Mucosa of rectum (tissue), 2 donors: ENCODE results near the gene MACF1.
"Not testable (repeated sequence)": the region's sequence is repeated elsewhere in the genome, so short reads cannot be mapped to it uniquely, and the experiment has no call there.

Experiments used
- H3K27ac ChIP-seq, 2 donors: one replicate each; pipeline ENCODE4 v1.7.0; 2013; ENCODE audit warnings: inconsistent platforms in 2 of 2, low read depth in 2 of 2, low read length in 2 of 2
- H3K27me3 ChIP-seq, 2 donors: one replicate each; pipeline ENCODE4 v1.7.0; 2013; ENCODE audit warnings: low read length in 2 of 2; ENCODE audit not compliant: control insufficient read depth in 2 of 2, insufficient read depth in 2 of 2
- H3K36me3 ChIP-seq, 2 donors: one replicate each; pipeline ENCODE4 v1.7.0; 2013; ENCODE audit warnings: low read length in 2 of 2; ENCODE audit not compliant: control insufficient read depth in 2 of 2, insufficient read depth in 2 of 2
- H3K4me1 ChIP-seq, 2 donors: one replicate each; pipeline ENCODE4 v1.7.0; 2013; ENCODE audit warnings: low read length in 2 of 2, mild to moderate bottlenecking in 1 of 2; ENCODE audit not compliant: control insufficient read depth in 2 of 2, insufficient read depth in 2 of 2
- H3K4me3 ChIP-seq, 2 donors: one replicate each; pipeline ENCODE4 v1.7.0; 2013; ENCODE audit warnings: low read length in 2 of 2
- H3K9ac ChIP-seq, 2 donors: one replicate each; pipeline ENCODE4 v1.7.0; 2013; ENCODE audit warnings: low read length in 2 of 2, low read depth in 1 of 2, mild to moderate bottlenecking in 1 of 2
- H3K9me3 ChIP-seq, 2 donors: one replicate each; pipeline ENCODE4 v1.7.0; 2013; ENCODE audit warnings: low read length in 2 of 2; ENCODE audit not compliant: control insufficient read depth in 2 of 2
- donor health status: healthy.
- donor health status: Normal muscosa, but diverticular disease.

MACF1 gene

DNA sequence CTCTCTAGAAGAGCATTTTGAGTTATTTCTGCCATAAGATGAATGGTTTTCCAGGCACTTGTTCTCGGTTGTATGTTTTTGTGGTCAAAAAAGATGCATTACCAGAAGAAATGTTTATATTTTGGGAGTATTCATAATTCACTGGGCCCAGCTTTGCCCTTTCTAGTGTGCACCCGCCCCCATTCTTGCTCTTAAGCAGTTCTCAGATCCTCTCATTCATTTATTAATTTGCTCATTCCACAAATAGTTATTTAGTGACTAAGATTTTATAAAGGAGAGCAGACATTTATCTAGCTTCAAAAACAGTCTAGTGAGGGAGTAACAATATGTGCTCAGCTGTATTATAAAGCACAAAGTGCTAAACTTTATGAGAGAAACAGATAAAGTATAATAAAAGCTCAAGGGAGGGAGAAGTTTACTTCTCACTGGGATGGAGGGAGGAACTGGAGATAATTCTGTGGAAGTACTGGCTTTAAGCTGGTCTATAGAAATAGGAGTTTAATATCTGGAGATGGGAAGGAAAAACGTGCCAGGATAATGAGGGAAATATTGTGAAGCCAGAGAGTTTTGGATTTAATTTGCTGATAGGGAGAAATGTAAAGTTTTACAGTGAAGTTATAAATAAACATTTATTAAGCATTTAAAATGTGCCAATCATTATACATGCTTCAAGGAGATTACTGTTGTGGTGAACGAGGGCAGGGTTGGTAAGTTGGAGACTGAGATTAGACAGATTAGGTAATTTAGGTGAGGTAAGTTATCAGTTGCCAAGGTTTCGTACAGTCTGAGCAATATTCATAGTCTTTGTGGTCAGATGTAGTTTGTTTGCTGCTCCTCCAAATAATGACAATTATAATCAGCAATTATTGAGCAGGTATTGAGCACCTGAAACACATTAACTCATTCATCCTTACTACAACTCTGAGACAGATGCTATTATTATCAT is 9.1 kb upstream of the MACF1 start:
- no peak overlapping the region for H3K4me3 ChIP-seq
- H3K27me3 ChIP-seq: no peaks in the 10 kb centered on the region
- no peak overlapping the region for H3K9ac ChIP-seq
- peak overlapping the region in 1 of 2 donors; percentile 53 for H3K27ac ChIP-seq
- no peaks in the 10 kb centered on the region for H3K36me3 ChIP-seq
- H3K4me1 ChIP-seq: peaks cover 2 to 33% of the 10 kb centered on the region in 2 donors
- H3K9me3 ChIP-seq: no peaks in the 10 kb centered on the region

DNA sequence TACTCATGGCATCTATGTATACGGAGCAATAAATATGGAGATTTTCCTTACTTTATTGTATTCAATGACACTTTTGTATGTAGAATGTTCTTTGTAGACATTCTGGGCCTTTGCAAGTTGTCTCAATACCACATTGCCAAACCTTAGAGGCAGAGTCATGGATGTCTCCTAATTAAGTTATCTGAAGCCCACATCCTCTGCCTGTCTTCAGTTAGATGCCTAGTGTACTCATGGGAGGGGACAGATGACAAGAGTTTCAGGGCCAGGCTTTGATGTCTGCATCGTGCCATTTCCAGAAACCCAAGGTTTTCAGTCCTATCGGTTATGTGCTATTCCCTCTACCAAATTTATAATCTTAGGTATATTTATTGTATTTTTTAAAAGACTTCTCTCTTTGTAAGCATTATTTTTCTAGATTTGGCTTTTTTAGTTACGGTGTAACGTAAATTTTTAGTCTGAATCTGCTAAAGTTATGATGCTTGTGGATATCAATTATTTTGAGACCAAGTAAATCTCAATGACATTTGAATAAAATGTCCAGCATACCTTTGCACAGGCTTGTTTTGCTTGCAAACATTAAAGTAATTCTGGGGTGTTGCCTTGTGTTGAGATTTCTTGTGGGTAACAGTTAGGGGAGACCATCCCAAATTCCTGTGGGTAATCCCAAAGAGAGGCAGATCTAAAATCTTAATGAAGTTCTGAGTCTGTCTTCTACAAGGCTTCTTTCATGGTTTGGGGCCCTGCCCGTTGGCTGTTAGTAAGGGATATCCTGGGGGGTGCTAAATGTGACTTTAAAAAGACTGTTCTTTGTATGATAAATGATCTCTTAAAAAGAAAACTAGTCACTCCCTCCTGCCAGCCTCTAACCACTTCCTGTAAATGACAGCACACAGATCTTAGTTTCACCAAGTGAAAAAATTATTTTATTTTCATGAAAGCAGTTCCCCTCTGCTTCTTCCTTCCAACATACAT is 8.0 kb upstream of the MACF1 start:
- H3K4me3 ChIP-seq: no peak overlapping the region
- H3K9ac ChIP-seq: peak overlapping the region in 1 of 2 donors; percentile 38
- H3K27ac ChIP-seq: peak overlapping the region; percentile 50 to 61
- no peaks in the 10 kb centered on the region for H3K9me3 ChIP-seq
- H3K36me3 ChIP-seq: no peaks in the 10 kb centered on the region
- H3K4me1 ChIP-seq: peaks cover 2 to 32% of the 10 kb centered on the region in 2 donors
- no peaks in the 10 kb centered on the region for H3K27me3 ChIP-seq

DNA sequence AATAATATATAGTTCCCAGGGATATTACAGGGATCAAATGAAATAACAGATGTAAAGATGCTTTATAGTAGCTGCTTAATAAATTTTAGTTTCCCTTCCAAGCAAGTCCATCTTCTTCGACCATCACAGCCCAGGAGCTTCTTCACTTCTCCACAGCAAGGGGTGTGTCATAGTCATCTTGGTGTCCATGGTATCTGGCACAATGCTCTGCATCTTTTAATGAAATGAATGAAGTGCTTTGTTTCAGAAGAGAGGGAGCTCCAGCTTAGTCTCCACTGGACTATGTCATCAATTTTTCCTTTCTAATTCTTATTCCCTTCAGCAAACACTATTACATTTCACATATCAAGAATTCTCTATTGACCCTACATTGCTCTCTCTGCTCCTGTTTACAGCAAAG is 4.9 kb upstream of the MACF1 start:
- Histone ChIP-seq H3K27ac (no peak overlapping the region), H3K4me3 (no peak overlapping the region), H3K4me1 (peaks cover 4 to 21% of the 10 kb centered on the region in 2 donors), H3K27me3 (no peaks in the 10 kb centered on the region), H3K9me3 (no peaks in the 10 kb centered on the region), H3K9ac (no peak overlapping the region), H3K36me3 (no peaks in the 10 kb centered on the region)

DNA sequence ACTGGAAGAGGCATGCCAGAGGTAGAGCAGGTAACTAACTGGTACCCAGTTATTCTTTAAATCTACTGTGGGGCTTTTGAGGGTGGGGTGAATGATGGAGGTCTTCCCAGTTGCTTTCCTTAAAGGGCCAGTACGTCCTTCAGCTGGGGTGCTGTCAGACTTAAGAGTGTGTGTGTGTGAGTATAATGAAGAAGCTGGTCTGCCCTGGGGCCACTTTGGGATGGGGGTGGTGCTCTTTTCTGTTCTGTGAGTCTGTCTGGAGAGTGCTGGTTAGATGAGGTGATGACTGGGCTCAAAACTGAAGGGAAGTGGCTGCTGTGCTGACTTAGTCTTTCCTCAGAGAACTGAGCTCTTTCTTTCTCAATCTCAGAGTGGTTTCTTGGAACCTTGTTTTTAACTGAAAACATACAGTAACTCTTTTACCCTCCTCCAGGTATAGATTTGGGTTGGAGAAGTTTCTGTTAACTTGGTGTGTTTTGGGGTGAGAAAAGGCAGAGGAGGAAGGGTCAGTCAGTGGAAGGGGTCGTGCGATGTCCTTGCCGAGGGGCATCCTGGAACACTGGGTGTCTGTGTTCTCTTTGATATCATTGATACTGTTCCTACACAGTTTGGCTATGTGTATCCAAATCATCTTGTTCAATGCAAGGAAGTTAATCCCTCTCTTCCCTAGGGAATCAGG is 746 bp downstream of the MACF1 start:
- no peaks in the 10 kb centered on the region for H3K36me3 ChIP-seq
- peak overlapping the region; percentile 42 to 56 for H3K9ac ChIP-seq
- peak overlapping the region; percentile 12 to 73 for H3K4me3 ChIP-seq
- peaks cover 0 to 8% of the 10 kb centered on the region in 2 donors for H3K4me1 ChIP-seq
- no peaks in the 10 kb centered on the region for H3K27me3 ChIP-seq
- peak overlapping the region; percentile 79 to 88 for H3K27ac ChIP-seq
- no peaks in the 10 kb centered on the region for H3K9me3 ChIP-seq

DNA sequence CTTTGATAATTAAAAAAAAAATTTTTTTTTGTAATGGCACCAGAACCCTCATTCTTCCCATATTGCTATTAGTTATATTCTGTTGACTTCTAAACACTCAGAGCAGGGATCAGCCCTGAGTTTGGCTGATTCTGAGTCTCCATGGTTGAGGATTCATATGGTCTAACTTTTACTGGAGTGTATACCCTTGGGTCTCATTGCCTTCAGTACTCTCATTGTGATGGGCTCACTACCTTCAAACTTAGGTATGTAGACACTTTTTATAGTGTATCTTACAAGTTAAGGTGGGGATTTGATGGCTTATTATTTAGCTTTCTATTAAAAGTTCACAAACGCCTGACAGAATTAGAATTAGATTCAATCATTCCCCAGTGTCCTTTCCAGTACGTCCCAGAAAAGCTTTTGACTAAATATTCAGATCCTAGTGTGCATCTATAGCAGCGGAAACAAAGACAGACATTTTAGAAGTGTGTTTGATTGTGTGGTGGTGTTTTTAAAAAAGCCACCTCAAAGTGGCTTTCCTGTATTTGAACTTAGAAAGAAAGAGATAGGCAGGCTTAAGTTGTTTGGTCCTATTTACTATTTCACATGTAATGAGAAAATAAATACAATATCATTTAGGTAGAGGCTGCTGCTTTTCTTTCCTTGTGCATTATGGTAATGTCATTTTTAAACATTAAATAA is 1.4 kb downstream of the MACF1 start:
- Histone ChIP-seq H3K36me3 (no peaks in the 10 kb centered on the region), H3K4me3 (peak overlapping the region; percentile 12 to 73), H3K9me3 (no peaks in the 10 kb centered on the region), H3K27ac (peak overlapping the region; percentile 79 to 88), H3K4me1 (peaks cover 0 to 8% of the 10 kb centered on the region in 2 donors), H3K27me3 (no peaks in the 10 kb centered on the region), H3K9ac (peak overlapping the region; percentile 42 to 56)

DNA sequence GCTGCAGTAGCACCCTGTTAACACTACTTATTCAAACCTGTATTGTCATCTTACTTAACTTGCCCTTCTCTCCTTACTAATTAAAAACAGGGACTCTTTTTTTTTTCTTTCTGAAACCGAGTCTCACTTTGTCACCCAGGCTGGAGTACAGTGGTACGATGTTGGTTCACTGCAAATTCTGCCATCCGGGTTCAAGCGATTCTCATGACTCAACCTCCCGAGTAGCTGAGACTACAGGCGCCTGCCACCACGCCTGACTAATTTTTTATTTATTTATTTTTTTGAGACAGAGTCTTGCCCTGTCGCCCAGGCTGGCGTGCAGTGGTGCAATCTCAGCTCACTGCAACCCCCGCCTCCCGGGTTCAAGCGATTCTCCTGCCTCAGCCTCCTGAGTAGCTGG is 3.9 kb downstream of the MACF1 start:
- H3K4me3 ChIP-seq, H3K36me3 ChIP-seq, H3K4me1 ChIP-seq, H3K27ac ChIP-seq, H3K9ac ChIP-seq, H3K27me3 ChIP-seq, H3K9me3 ChIP-seq: not testable (repeated sequence)

DNA sequence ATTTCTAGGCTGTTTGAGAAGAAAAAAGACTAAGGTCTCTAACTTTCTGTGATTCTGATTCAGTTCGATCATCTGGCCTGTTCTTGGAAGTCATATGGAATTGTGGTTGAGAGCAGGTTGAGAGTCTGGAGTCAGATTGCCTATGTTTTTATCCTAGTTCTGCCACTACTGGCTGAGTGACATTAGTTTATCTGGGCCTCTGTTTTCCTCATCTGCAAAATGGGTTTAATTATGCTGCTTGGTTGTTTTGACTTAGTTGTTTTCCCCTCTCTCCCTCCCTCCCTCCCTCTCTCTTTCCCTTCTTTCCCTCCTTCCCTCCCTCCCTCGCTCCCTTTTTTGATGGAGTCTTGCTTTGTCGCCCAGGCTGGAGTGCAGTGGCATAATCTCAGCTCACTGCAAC is 6.2 kb downstream of the MACF1 start:
- H3K4me3 ChIP-seq: no peak overlapping the region
- H3K27ac ChIP-seq: no peak overlapping the region
- no peaks in the 10 kb centered on the region for H3K9me3 ChIP-seq
- H3K27me3 ChIP-seq: no peaks in the 10 kb centered on the region
- H3K36me3 ChIP-seq: no peaks in the 10 kb centered on the region
- H3K4me1 ChIP-seq: peaks cover 14 to 21% of the 10 kb centered on the region in 2 donors
- H3K9ac ChIP-seq: no peak overlapping the region

DNA sequence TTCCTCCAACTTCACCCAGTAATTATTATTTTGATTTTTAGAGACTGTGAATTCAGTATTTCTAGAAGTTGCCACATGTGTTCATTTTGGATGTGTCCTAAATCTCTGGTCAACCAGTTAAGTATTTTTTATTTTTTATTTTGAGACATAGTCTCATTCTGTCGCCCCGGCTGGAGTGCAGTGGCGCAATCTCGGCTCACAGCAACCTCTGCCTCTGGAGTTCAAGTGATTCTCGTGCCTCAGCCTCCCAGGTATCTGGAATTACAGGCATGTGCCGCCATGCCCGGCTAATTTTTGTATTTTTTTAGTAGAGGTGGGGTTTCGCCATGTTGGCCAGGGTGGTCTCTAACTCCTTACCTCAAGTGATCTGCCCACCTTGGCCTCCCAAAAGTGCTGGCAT is 8.0 kb downstream of the MACF1 start:
- Histone ChIP-seq H3K4me1 (peaks cover 14 to 21% of the 10 kb centered on the region in 2 donors), H3K27ac (no peak overlapping the region), H3K36me3 (no peaks in the 10 kb centered on the region), H3K9me3 (no peaks in the 10 kb centered on the region), H3K4me3 (no peak overlapping the region), H3K9ac (no peak overlapping the region), H3K27me3 (no peaks in the 10 kb centered on the region)

DNA sequence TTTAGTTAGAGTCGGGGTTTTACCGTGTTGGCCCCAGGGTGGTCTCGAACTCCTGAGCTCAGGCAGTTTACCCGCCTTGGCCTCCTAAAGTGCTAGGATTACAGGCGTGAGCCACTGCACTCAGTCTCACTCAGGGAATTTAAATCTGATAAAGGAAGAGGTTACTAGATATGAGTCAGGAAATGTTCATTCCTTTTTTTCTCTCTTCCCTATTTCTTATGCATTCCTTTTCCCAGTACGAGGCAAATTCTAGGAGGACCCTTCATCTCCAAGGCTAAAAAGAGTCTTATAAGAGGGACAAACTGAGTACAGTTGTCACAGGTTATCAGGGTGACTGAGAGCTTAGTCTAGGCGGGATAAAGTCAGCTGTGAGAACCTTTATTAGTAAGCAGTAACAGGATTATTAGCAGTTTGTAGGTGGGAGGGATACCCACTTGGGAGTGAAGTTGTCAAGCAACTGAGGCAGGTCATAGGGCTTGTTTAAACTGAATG is 9.1 kb downstream of the MACF1 start:
- H3K4me1 ChIP-seq: peaks cover 14 to 21% of the 10 kb centered on the region in 2 donors
- no peaks in the 10 kb centered on the region for H3K9me3 ChIP-seq
- no peaks in the 10 kb centered on the region for H3K27me3 ChIP-seq
- H3K36me3 ChIP-seq: no peaks in the 10 kb centered on the region
- no peak overlapping the region for H3K9ac ChIP-seq
- no peak overlapping the region for H3K27ac ChIP-seq
- H3K4me3 ChIP-seq: no peak overlapping the region
